HG03060 (cell line): ENCODE data around the gene SLC38A3.
"Not testable (repeated sequence)": the region's sequence is repeated elsewhere in the genome, so short reads cannot be mapped to it uniquely, and the experiment has no call there.

Experiments used
- ATAC-seq: cut with Tn5 transposase; IDR thresholded peaks from one replicate; pipeline ENCODE4 v1.9.1; 2021; ENCODE audit warnings: low read depth, moderate number of reproducible peaks; ENCODE audit not compliant: unreplicated experiment

The SLC38A3 gene

GRCh38 chr3:50208677-50209344, 3.7 kb downstream of the SLC38A3 start:
- ATAC-seq = no peak

DNA sequence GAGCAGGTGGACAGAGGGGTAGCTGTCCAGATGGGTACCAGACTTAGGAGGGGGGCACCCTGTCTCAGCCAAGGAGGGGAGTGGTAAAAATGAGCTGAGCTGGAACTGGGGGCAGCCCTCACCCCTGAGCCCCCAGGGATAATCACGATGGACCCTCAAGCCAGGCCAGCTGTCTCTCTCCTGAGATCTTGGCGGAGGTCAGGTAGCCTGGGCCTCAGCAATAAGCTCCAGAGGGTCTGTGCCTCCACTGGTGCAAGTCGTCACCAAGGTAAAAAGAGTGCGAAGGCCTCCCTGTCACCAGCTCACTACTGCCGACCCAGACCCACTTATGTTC, 5.1 kb downstream of the SLC38A3 start:
- no peak for ATAC-seq

- no peak for ATAC-seq
Measured at GRCh38 chr3:50210510-50211367, 5.7 kb downstream of the SLC38A3 start.

- ATAC-seq = not testable (repeated sequence)
Measured at GRCh38 chr3:50211368-50211717, 6.3 kb downstream of the SLC38A3 start.

GRCh38 chr3:50211930-50212329, 6.9 kb downstream of the SLC38A3 start:
- no peak for ATAC-seq

- no peak for ATAC-seq
Measured at GRCh38 chr3:50212502-50212901, 7.4 kb downstream of the SLC38A3 start.

DNA sequence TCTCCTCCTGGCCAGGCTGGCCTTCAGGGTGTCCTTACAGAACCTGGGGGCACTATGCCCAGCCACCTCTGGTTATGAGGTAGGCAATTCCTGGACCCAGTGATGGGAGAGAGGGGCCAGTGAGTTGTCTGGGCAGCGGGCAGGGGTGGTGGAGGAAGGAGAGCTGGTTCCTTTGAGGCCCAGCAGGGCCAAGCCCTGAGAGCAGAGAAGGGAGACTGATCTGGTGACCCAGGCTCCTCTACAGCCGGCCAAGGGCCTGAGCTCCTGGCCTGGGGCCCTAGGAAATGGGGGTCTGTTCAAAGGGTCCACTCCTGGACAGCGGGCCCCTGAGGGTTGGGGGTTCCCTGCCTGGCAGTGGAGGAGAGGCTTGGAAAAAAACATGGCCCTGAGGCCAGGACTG, 7.9 kb downstream of the SLC38A3 start:
- ATAC-seq = no peak

GRCh38 chr3:50213373-50213772, 8.3 kb downstream of the SLC38A3 start:
- no peak for ATAC-seq

DNA sequence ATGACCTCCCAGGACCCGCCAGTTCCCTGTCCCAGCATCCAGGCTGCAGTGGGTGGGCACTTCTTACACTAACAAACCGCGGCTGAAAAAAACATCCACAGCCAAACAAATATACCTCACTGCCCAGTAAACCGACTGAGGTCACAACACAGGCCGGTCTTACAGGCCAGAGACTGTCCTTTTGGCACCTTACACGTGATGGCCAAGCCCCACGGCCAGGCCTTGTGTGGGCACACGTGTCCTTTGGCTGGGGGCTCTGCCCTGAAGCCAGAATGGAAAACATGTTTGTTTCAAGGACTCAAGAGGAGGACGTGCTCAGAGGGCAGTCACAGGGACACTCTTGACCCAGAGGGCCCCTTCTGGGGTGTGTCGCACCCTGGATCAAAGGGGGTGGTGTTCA, 9.8 kb downstream of the SLC38A3 start:
- no peak for ATAC-seq

DNA sequence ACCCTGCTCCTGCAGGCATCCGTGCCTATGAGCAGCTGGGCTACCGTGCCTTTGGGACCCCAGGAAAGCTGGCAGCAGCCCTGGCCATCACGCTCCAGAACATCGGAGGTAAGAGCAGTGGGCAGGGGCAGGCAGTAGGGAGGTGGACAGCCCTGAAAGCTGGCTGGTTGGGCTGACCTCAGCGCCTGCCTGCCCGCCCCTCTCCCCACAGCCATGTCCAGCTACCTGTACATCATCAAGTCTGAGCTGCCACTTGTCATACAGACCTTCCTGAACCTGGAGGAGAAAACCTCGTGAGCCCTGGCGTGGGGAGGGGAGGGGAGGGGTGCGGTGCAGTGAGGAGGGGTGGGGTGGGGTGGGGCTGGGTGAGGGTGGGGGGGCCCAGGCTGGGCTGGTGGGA, 10.5 kb downstream of the SLC38A3 start:
- ATAC-seq = no peak

DNA sequence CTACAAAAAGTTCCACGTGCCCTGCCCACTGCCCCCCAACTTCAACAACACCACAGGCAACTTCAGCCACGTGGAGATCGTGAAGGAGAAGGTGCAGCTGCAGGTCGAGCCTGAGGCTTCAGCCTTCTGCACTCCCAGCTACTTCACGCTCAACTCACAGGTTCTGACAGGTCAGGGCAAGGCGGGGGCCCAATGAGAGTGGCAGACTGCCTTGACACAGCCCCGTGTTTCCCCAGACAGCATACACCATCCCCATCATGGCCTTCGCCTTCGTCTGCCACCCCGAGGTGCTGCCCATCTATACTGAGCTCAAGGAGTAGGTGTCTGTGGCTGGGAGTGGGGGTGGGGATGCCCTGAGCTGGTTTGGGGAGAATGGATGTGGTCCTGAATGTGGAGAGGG, 12.6 kb downstream of the SLC38A3 start:
- ATAC-seq = no peak

DNA sequence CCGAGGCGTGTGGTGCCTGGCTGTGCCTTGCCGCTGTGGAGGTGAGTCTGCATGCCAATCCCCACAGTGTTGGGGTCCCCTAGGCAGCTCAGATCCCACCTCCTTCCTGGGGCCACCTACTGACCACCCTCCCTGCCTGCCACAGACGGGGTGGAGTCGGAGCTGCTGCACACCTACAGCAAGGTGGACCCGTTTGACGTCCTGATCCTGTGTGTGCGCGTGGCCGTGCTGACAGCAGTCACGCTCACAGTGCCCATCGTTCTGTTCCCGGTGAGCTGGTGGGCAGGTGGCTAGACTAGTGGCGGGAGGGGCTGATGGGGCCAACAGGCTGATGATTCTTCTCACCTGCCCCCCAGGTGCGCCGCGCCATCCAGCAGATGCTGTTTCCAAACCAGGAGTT, 13.4 kb downstream of the SLC38A3 start:
- ATAC-seq = no peak

DNA sequence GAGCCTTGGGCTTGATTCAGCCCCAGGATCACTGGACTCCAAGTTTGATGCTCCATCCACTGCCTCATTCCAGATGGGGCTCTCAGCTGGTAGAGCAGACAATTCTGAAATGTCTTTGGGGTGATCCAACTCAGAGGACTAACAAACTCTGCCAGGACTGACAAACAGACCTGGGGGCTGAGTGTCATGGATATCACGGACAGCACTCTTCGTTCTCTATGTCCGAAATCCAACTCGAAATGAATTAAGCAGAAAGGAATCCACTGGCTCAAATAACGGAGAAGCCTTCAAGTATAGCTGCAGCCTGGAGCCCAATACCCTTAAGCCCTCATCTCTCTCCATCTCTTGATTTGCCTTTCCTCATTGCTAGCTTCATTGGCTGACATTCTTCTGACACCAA, 14.2 kb downstream of the SLC38A3 start:
- ATAC-seq = no peak

- ATAC-seq = no peak
Measured at GRCh38 chr3:50220109-50220508, 15.0 kb downstream of the SLC38A3 start.

DNA sequence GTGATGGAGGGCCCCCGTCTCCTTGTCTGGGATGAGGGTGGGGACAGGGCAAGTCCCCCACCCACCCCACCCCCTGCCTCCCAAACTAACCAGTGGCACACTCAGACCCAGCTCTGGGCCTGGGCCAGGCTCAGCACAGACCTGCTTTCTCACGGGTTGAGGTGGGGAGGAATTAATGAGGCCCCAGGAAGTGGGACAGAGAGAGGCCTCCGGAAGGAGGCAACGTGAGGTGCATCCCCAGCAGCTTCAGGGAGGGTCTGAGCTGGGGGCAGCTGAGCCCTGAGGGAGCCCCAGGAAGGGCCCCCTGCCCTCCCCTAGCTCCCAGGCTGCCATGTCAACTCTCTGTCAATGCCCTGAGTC, 16.0 kb downstream of the SLC38A3 start:
- no peak for ATAC-seq

GRCh38 chr3:50221411-50222168, 16.5 kb downstream of the SLC38A3 start:
- no peak for ATAC-seq

DNA sequence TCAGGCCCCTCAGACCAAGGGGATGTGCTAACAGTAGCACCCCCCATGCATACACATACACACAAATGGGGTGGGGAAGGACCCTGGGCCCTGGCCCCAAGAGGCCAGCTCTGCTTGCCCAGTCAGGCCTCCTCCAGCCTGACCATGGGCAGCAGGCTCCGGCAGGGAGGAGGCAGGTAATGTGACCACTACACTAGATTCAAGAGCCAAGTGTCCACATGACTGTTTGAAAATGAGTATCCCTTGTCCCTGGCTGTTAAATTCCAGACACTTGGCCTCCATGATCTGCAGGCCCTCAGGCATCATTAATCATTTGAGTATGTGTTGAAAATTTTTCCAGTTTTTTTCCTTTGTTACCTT, 17.1 kb downstream of the SLC38A3 start:
- no peak for ATAC-seq

DNA sequence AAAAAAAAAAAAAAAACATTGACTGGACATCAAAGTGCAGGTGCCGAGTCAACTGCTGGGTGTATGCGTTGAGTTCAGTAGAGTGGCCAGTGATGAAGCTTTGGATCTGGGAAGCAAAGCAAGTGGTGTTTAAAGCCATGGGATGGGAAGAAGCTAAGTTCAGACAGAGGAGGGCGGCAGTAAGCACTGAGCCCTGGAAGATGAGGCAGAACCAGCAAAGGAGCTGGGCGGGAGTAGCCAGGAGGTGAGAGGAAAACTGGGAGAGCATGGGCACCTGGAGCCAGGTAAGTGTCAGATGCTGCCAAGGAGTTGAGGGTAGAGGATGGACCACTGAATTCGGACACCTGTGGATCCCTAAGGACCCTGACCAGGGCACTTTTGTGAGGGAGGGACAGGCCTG, 19.6 kb downstream of the SLC38A3 start:
- ATAC-seq = no peak

- ATAC-seq = peak; percentile 8
Measured at GRCh38 chr3:50226888-50227389, 21.9 kb downstream of the SLC38A3 start.

DNA sequence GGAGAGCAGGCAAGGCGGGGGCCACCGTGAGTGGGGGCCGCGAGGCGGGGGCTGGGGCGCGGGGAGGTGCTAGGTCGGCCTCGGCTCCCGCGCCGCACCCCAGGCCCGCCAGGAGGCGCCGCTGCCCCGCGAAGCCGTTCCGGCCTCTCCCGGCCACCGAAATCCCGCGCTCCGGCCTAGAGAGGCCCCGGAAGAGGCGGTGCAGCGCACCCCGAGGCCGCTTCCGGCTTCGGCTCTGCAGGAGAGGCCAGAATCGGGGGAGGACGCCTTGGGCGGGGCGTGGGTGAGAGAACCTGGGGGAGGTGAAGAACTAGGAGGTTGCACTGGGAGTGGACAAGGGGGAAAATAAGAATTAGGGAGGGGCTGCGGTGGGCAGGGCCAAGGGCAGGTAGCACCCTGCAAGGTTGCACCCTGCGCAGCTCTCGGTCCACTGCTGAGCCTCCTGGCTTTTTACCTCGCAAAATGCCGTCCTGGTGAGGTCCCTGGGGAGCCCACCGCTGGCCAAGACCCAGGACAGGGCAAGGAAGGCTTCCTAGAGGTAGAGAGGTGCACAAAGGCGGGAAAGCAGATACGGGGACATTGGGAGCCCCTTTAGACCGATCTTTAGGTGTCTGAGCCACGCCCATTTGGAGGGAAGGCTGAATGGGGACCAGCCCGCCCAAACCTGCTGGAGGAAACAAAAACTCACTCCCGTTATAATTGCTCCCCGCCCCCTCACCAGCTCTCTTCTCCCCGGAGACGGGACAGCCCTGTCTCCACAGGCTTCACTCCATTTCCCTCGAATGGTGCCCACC, 22.5 kb downstream of the SLC38A3 start:
- peak; percentile 48 for ATAC-seq
